Small intestine (tissue), 7 donors: ENCODE results near the gene HYAL3. TPM values are rescaled to one million over a fixed set of nuclear protein-coding genes. Genes with fewer than 3 reads are reported as not detected.
"Not testable (repeated sequence)": the region's sequence is repeated elsewhere in the genome, so short reads cannot be mapped to it uniquely, and the experiment has no call there.

Source experiments
- DNase-seq, 2 donors: peaks; one replicate each; pipeline versions ENCODE4 v3.0.0 to v3.0.0-alpha.2; 2013
- FAIRE-seq: peaks from 2 replicates; lab custom pipeline; 2012; peaks lifted over from hg19 to GRCh38; lab: Jason Lieb, UNC
- H3K27ac ChIP-seq, 3 donors: one replicate each; pipeline ENCODE4 v1.5.1; 2013; ENCODE audit warnings: low read length in 2 of 3, mild to moderate bottlenecking in 2 of 3, control low read depth in 1 of 3, inconsistent platforms in 1 of 3, low read depth in 1 of 3, moderate library complexity in 1 of 3
- H3K27me3 ChIP-seq, 3 donors: one replicate each; pipeline ENCODE4 v1.6.1; 2013; ENCODE audit warnings: low read length in 3 of 3, inconsistent platforms in 1 of 3; ENCODE audit not compliant: control insufficient read depth in 3 of 3, insufficient read depth in 3 of 3
- H3K36me3 ChIP-seq, 3 donors: one replicate each; pipeline ENCODE4 v1.6.1; 2013; ENCODE audit warnings: low read length in 3 of 3, inconsistent platforms in 1 of 3, low read depth in 1 of 3, mild to moderate bottlenecking in 1 of 3, moderate library complexity in 1 of 3; ENCODE audit not compliant: control insufficient read depth in 3 of 3, insufficient read depth in 2 of 3
- H3K4me1 ChIP-seq, 3 donors: one replicate each; pipeline ENCODE4 v1.6.1; 2013; ENCODE audit warnings: low read length in 2 of 3, inconsistent platforms in 1 of 3, low read depth in 1 of 3, mild to moderate bottlenecking in 1 of 3, moderate library complexity in 1 of 3; ENCODE audit not compliant: control insufficient read depth in 3 of 3, insufficient read depth in 2 of 3
- H3K4me3 ChIP-seq, 3 donors: one replicate each; pipeline ENCODE4 v1.5.1; 2013; ENCODE audit warnings: low read length in 3 of 3, control low read depth in 1 of 3, inconsistent platforms in 1 of 3, low read depth in 1 of 3, mild to moderate bottlenecking in 1 of 3, moderate library complexity in 1 of 3
- H3K9me3 ChIP-seq, 2 donors: one replicate each; pipeline ENCODE4 v1.6.1; 2013; ENCODE audit warnings: low read depth in 1 of 2, low read length in 1 of 2; ENCODE audit not compliant: control insufficient read depth in 2 of 2, insufficient read depth in 1 of 2
- WGBS, 3 donors: extraction: QIAGEN DNeasy Blood & Tissue Kit; methylation state at CpG; one replicate each; pipeline ENCODE4 v1.1.7; 2013; 5-methylcytosine and 5-hydroxymethylcytosine counted together
- polyA plus RNA-seq, 4 donors: library from polyadenylated mRNA; stranded (reverse) in 3 of 4; unstranded in 1 of 4; fragments of 200-250 nt in 3 of 4; fragments of 120-200 nt in 1 of 4; gene quantifications; one replicate each; pipeline versions ENCODE4 v1.2.1 to v1.2.3, GENCODE V29; 2013
- donor health status: healthy with polysubstance abuse.
- donor health status: control.
- donor health status: control.
- donor health status: Bipolar disorder and iron deficiency.
- donor health status: healthy.

Gene HYAL3
- polyA plus RNA-seq, 4 donors = 1.6 to 4.1 (median 2.5) TPM

DNA sequence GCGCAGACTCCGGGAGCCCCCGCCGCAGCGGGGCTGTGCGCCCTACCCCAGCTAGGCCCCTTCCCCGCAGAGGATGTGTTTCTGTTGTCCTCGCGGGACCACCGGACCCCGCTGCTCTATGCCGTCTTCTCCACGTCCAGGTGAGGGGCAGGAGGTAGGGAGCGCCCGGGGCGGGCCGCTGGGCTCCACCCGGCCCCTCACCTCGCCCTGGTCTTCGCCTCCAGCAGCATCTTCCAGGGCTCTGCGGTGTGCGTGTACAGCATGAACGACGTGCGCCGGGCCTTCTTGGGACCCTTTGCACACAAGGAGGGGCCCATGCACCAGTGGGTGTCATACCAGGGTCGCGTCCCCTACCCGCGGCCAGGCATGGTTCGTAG is 25.5 kb downstream of the HYAL3 start:
- DNase-seq (no peak), FAIRE-seq (no peak)
- Histone ChIP-seq H3K36me3 (peaks cover 3 to 81% (median 9%) of the 10 kb centered on the region in 3 donors), H3K27me3 (peaks cover 0 to 28% (median 5%) of the 10 kb centered on the region in 3 donors), H3K9me3 (no peaks in the 10 kb centered on the region), H3K27ac (no peak overlapping the region), H3K4me1 (peaks cover 0 to 59% (median 0%) of the 10 kb centered on the region in 3 donors), H3K4me3 (no peak overlapping the region)
- WGBS, 3 donors = 59 to 67% (median 61%) methylated on average over 21 to 31 of the region's 31 CpGs

DNA sequence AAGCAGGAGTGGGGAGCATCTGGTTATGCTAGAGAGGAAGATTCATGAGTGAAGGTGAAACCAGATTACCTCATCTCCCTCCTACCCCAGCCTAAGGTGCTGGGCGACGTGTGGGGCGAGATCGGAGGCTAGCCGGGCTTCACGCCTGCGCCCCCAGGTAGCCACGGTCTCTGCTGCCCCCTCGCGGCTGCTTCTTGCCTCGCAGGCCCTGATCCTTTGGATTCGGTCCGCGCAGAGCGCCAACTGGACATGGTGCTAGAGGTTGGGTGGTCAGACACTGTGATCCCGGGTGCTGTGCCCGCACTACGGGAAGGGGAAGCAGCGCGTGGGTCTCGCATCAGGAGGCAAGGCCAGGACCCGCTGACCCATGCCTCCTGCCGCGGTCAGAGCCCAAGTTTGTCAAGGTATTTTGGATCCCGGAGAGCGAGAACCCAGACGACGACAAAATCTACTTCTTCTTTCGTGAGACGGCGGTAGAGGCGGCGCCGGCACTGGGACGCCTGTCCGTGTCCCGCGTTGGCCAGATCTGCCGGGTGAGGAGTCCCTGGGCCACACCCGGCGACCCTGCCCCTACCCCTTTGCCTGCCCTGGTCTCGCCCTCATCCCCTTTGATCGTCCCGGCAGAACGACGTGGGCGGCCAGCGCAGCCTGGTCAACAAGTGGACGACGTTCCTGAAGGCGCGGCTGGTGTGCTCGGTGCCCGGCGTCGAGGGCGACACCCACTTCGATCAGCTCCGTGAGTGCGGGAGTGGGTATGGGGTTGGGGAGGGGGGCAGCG is 26.1 kb downstream of the HYAL3 start:
- DNase-seq (peak; percentile 84 to 92), FAIRE-seq (no peak)
- Histone ChIP-seq H3K27ac (no peak overlapping the region), H3K4me1 (peaks cover 0 to 65% (median under 1%) of the 10 kb centered on the region in 3 donors), H3K4me3 (peak overlapping the region in 2 of 3 donors; percentile 14 to 31), H3K36me3 (peaks cover 3 to 75% (median 9%) of the 10 kb centered on the region in 3 donors), H3K27me3 (peaks cover 0 to 28% (median 5%) of the 10 kb centered on the region in 3 donors), H3K9me3 (no peaks in the 10 kb centered on the region)
- WGBS, 3 donors = 1 to 5% (median 3%) methylated on average over 47 to 61 of the region's 61 CpGs

- peaks cover 0 to 71% (median 4%) of the 10 kb centered on the region in 3 donors for H3K4me1 ChIP-seq
- not testable (repeated sequence) for H3K27ac ChIP-seq, FAIRE-seq, H3K9me3 ChIP-seq, H3K4me3 ChIP-seq, DNase-seq
- 65 to 70% (median 69%) methylated on average over 10 of the region's 10 CpGs for WGBS, 3 donors
- H3K36me3 ChIP-seq = peaks cover 3 to 70% (median 9%) of the 10 kb centered on the region in 3 donors
- peaks cover 0 to 28% (median 5%) of the 10 kb centered on the region in 3 donors for H3K27me3 ChIP-seq
These were observed 26.7 kb downstream of the HYAL3 start for GRCh38 chr3:50272538-50272910.

DNA sequence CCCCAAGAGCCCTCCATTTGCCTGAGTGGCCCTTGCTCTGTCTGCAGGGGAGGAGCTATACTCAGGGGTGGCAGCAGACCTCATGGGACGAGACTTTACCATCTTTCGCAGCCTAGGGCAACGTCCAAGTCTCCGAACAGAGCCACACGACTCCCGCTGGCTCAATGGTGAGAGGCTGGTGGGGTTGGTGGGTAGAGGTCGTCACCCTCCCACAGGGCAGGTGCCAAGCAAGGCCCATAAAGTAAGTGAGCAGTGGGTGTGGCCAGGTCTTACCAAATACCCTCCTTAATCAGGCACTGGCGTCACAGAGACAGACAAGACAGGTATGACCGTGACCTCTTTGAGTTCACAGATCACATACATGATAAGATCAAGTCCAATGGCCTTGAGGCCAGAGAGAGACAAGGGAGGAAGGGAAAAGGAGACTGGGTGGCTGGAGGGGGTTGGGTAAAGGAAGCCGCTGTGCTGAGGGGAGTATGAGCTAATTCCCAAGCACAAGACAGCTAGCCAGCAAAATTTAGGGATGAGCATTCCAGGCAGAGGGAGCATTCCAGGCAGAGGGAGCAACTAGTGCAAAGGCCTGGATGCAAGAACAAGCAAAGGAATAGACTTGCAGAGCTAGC is 27.8 kb downstream of the HYAL3 start:
- DNase-seq (peak; percentile 86 to 89), FAIRE-seq (no peak)
- no peaks in the 10 kb centered on the region for H3K9me3 ChIP-seq
- H3K27ac ChIP-seq = peak overlapping the region; percentile 69 to 99 (median 98)
- H3K4me1 ChIP-seq = peaks cover 0 to 77% (median 4%) of the 10 kb centered on the region in 3 donors
- H3K36me3 ChIP-seq = peaks cover 3 to 60% (median 9%) of the 10 kb centered on the region in 3 donors
- WGBS, 3 donors = 17 to 58% (median 34%) methylated on average over 10 of the region's 10 CpGs
- H3K4me3 ChIP-seq = peak overlapping the region in 1 of 3 donors; percentile 66
- H3K27me3 ChIP-seq = peaks cover 0 to 24% (median 3%) of the 10 kb centered on the region in 3 donors

GRCh38 chr3:50270422-50271224 is 28.6 kb downstream of the HYAL3 start:
- FAIRE-seq (no peak), DNase-seq (peak in 1 of 2 donors; percentile 47)
- no peaks in the 10 kb centered on the region for H3K9me3 ChIP-seq
- peaks cover 0 to 22% (median 3%) of the 10 kb centered on the region in 3 donors for H3K27me3 ChIP-seq
- peak overlapping the region; percentile 93 to 99 (median 98) for H3K27ac ChIP-seq
- H3K4me3 ChIP-seq = peak overlapping the region in 2 of 3 donors; percentile 65 to 66
- H3K36me3 ChIP-seq = peaks cover 2 to 52% (median 6%) of the 10 kb centered on the region in 3 donors
- H3K4me1 ChIP-seq = peaks cover 0 to 84% (median 4%) of the 10 kb centered on the region in 3 donors
- WGBS, 3 donors = 63 to 77% (median 67%) methylated on average over 17 to 19 of the region's 19 CpGs

DNA sequence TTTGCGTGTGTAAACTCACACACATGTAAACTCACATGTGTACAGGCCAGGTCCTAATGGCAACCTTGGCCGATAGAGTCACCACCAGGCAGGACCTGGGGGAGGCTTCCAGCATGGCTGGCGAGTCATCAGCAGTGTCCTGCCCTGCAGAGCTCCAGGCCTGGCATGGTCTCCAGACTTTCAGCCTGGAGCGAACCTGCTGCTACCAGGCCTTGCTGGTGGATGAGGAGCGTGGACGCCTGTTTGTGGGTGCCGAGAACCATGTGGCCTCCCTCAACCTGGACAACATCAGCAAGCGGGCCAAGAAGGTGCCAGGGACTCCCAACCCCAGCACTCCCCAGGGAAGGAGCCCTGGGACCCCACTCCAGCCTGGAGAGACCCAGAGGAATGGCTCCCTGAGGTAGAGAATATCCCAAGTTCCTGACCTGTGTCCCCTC is 29.2 kb downstream of the HYAL3 start:
- H3K27ac ChIP-seq = peak overlapping the region; percentile 93 to 99 (median 98)
- peak overlapping the region in 2 of 3 donors; percentile 65 to 66 for H3K4me3 ChIP-seq
- 63 to 82% (median 80%) methylated on average over 8 of the region's 8 CpGs for WGBS, 3 donors
- peaks cover 0 to 18% (median 3%) of the 10 kb centered on the region in 3 donors for H3K27me3 ChIP-seq
- no peak for FAIRE-seq
- H3K4me1 ChIP-seq = peaks cover 2 to 91% (median 4%) of the 10 kb centered on the region in 3 donors
- DNase-seq = peak in 1 of 2 donors; percentile 54
- no peaks in the 10 kb centered on the region for H3K9me3 ChIP-seq
- H3K36me3 ChIP-seq = peaks cover 0 to 46% (median under 1%) of the 10 kb centered on the region in 3 donors

DNA sequence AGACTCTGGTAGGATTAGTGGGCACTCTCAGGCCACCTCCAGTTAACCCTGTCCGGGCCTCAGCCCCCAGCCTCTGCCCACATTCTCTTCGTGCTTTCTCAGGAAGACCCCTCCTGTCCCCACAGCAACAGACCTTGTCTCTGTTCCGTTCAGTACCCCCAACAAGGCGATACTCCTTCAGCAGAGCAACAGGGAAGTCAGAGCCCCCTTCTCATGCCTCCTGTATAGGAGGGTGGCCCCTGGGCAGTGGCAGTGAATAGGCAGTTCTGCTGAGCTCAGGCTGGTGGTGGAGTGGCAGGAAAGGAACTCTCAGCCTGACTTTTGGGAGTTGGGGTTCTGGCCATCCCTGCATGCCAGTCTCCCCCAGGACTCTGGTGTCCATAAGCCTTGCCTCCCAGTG is 29.7 kb downstream of the HYAL3 start:
- DNase-seq (no peak), FAIRE-seq (no peak)
- H3K4me3 ChIP-seq = peak overlapping the region in 2 of 3 donors; percentile 65 to 66
- H3K36me3 ChIP-seq = peaks cover 0 to 41% (median 0%) of the 10 kb centered on the region in 3 donors
- 40 to 60% (median 40%) methylated on average over 4 of the region's 4 CpGs for WGBS, 3 donors
- no peaks in the 10 kb centered on the region for H3K9me3 ChIP-seq
- H3K4me1 ChIP-seq = peaks cover 4 to 96% (median 4%) of the 10 kb centered on the region in 3 donors
- peaks cover 0 to 14% (median 1%) of the 10 kb centered on the region in 3 donors for H3K27me3 ChIP-seq
- H3K27ac ChIP-seq = peak overlapping the region; percentile 93 to 99 (median 98)
